ENCODE results near the gene ZMIZ2. TPM values are rescaled to one million over a fixed set of nuclear protein-coding genes. Genes with fewer than 3 reads are reported as not detected.

Gene ZMIZ2
- total RNA-seq, 1 donor from 2014 or later = 62.7 TPM

GRCh38 chr7:44766416-44766801 lies 17.8 kb downstream of the ZMIZ2 start:
- TF ChIP-seq CTCF (IDR thresholded peaks at IDR 0.05; ENCODE audit: borderline replicate concordance) = no peak
- Histone ChIP-seq H3K4me3 (no peak overlapping the region), H3K4me1 (peaks cover 50% of the 10 kb centered on the region), H3K36me3 (peaks cover 63% of the 10 kb centered on the region), H3K9me3 (replicated peaks) (no peaks in the 10 kb centered on the region), H3K27me3 (ENCODE audit: low read depth) (no peaks in the 10 kb centered on the region), H3K27ac (replicated peaks) (no peak overlapping the region)
- DNase-seq = no peak
- intact Hi-C loops (cut with micrococcal nuclease) = no loop called here

GRCh38 chr7:44767134-44767911 lies 18.7 kb downstream of the ZMIZ2 start:
- no peak for TF ChIP-seq CTCF (IDR thresholded peaks at IDR 0.05; ENCODE audit: borderline replicate concordance)
- peak overlapping the region; percentile 32 for H3K4me3 ChIP-seq
- H3K36me3 ChIP-seq = peaks cover 54% of the 10 kb centered on the region
- H3K27ac ChIP-seq (replicated peaks) = peak overlapping the region; percentile 81
- intact Hi-C loops (cut with micrococcal nuclease) = no loop called here
- no peaks in the 10 kb centered on the region for H3K9me3 ChIP-seq (replicated peaks)
- peaks cover 44% of the 10 kb centered on the region for H3K4me1 ChIP-seq
- H3K27me3 ChIP-seq (ENCODE audit: low read depth) = no peaks in the 10 kb centered on the region
- no peak for DNase-seq

- peaks cover 41% of the 10 kb centered on the region for H3K4me1 ChIP-seq
- intact Hi-C loops (cut with micrococcal nuclease) = no loop called here
- peak; percentile 82 for DNase-seq
- H3K27me3 ChIP-seq (ENCODE audit: low read depth) = no peaks in the 10 kb centered on the region
- peak overlapping the region; percentile 32 for H3K4me3 ChIP-seq
- peaks cover 46% of the 10 kb centered on the region for H3K36me3 ChIP-seq
- H3K9me3 ChIP-seq (replicated peaks) = no peaks in the 10 kb centered on the region
- H3K27ac ChIP-seq (replicated peaks) = peak overlapping the region; percentile 81
- TF ChIP-seq CTCF (IDR thresholded peaks at IDR 0.05; ENCODE audit: borderline replicate concordance) = no peak
Measured at GRCh38 chr7:44767912-44768627, 19.4 kb downstream of the ZMIZ2 start.

- peak overlapping the region; percentile 32 for H3K4me3 ChIP-seq
- peaks cover 41% of the 10 kb centered on the region for H3K4me1 ChIP-seq
- peak overlapping the region; percentile 81 for H3K27ac ChIP-seq (replicated peaks)
- no peaks in the 10 kb centered on the region for H3K9me3 ChIP-seq (replicated peaks)
- no peak for DNase-seq
- intact Hi-C loops (cut with micrococcal nuclease) = no loop called here
- H3K36me3 ChIP-seq = peaks cover 39% of the 10 kb centered on the region
- no peaks in the 10 kb centered on the region for H3K27me3 ChIP-seq (ENCODE audit: low read depth)
- TF ChIP-seq CTCF (IDR thresholded peaks at IDR 0.05; ENCODE audit: borderline replicate concordance) = no peak
Measured at GRCh38 chr7:44768628-44769371, 20.2 kb downstream of the ZMIZ2 start.

GRCh38 chr7:44769376-44769775 lies 20.7 kb downstream of the ZMIZ2 start:
- H3K27me3 ChIP-seq (ENCODE audit: low read depth) = no peaks in the 10 kb centered on the region
- DNase-seq = no peak
- H3K27ac ChIP-seq (replicated peaks) = peak overlapping the region; percentile 81
- H3K9me3 ChIP-seq (replicated peaks) = no peaks in the 10 kb centered on the region
- peak overlapping the region; percentile 7 for H3K4me3 ChIP-seq
- TF ChIP-seq CTCF (IDR thresholded peaks at IDR 0.05; ENCODE audit: borderline replicate concordance) = no peak
- H3K4me1 ChIP-seq = peaks cover 41% of the 10 kb centered on the region
- peaks cover 33% of the 10 kb centered on the region for H3K36me3 ChIP-seq
- intact Hi-C loops (cut with micrococcal nuclease) = no loop called here
